Thymus (tissue), 11 donors: ENCODE results near the gene PPP1R36. TPM values are rescaled to one million over a fixed set of nuclear protein-coding genes. Genes with fewer than 3 reads are reported as not detected.
A peak's percentile ranks its signal among the peaks of the same experiment; 100 is the strongest.

ENCODE experiments used
- DNase-seq, 9 donors: peaks; one replicate each; pipeline ENCODE4 v3.0.0-alpha.2; 2013; ENCODE audit warnings: low spot score in 9 of 9, low read depth in 6 of 9, missing footprints in 1 of 9
- H3K27ac ChIP-seq, 2 donors: one replicate each; pipeline ENCODE4 v1.5.1; 2013; ENCODE audit warnings: control low read depth in 1 of 2, low read depth in 1 of 2, low read length in 1 of 2, mild to moderate bottlenecking in 1 of 2, moderate library complexity in 1 of 2
- H3K27me3 ChIP-seq, 2 donors: one replicate each; pipeline ENCODE4 v1.5.1; 2013; ENCODE audit warnings: low read length in 1 of 2; ENCODE audit not compliant: control insufficient read depth in 2 of 2, insufficient read depth in 1 of 2
- H3K36me3 ChIP-seq, 2 donors: one replicate each; pipeline ENCODE4 v1.5.1; 2013; ENCODE audit warnings: low read length in 1 of 2, mild to moderate bottlenecking in 1 of 2, moderate library complexity in 1 of 2; ENCODE audit not compliant: control insufficient read depth in 2 of 2, insufficient read depth in 2 of 2
- H3K4me1 ChIP-seq, 2 donors: one replicate each; pipeline ENCODE4 v1.5.1; 2013; ENCODE audit warnings: low read length in 2 of 2; ENCODE audit not compliant: control insufficient read depth in 2 of 2, insufficient read depth in 2 of 2
- H3K4me3 ChIP-seq, 2 donors: one replicate each; pipeline ENCODE4 v1.5.1; 2013; ENCODE audit warnings: low read length in 2 of 2, control low read depth in 1 of 2, mild to moderate bottlenecking in 1 of 2
- H3K9me3 ChIP-seq, 2 donors: one replicate each; pipeline ENCODE4 v1.5.1; 2013; ENCODE audit warnings: low read length in 1 of 2, mild to moderate bottlenecking in 1 of 2; ENCODE audit not compliant: control insufficient read depth in 2 of 2, insufficient read depth in 1 of 2
- WGBS: extraction: QIAGEN DNeasy Blood & Tissue Kit; methylation state at CpG from one replicate; pipeline ENCODE4 v1.1.7; 2013; 5-methylcytosine and 5-hydroxymethylcytosine counted together
- polyA plus RNA-seq: library from polyadenylated mRNA; stranded (reverse); fragments of 200-250 nt; gene quantifications from one replicate; pipeline ENCODE4 v1.2.3, GENCODE V29; 2013
- total RNA-seq: library from RNA; stranded (reverse); fragments of 120-200 nt; gene quantifications from one replicate; pipeline ENCODE4 v1.2.4, GENCODE V29; 2013
- donor health status: healthy.

PPP1R36 gene
- total and polyA plus RNA-seq, 2 donors = 0.61 to 0.80 TPM

DNA sequence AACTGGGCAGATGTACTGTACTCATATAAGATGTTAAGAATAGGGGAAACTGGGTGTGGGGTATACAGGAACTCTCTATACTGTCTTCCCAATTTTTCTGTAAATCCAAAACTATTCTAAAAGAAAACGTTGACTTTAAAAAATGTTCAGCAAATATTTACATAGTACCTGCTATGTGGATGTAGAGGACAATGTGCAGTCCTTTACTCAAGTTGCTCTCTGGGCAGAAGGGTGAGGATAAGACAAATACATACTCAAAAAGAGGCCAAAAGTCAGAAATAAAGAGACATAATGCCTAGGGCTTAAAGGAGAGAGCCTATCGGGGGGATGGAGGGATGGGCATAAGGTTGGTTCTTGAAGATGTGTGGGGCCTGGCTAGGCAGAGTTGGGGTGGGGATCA lies 44.7 kb downstream of the PPP1R36 start:
- WGBS = 93% methylated on average over 2 of the region's 2 CpGs
- Histone ChIP-seq H3K9me3 (no peaks in the 10 kb centered on the region), H3K4me3 (no peak overlapping the region), H3K36me3 (no peaks in the 10 kb centered on the region), H3K4me1 (no peaks in the 10 kb centered on the region), H3K27ac (no peak overlapping the region), H3K27me3 (no peaks in the 10 kb centered on the region)
- no peak for DNase-seq

DNA sequence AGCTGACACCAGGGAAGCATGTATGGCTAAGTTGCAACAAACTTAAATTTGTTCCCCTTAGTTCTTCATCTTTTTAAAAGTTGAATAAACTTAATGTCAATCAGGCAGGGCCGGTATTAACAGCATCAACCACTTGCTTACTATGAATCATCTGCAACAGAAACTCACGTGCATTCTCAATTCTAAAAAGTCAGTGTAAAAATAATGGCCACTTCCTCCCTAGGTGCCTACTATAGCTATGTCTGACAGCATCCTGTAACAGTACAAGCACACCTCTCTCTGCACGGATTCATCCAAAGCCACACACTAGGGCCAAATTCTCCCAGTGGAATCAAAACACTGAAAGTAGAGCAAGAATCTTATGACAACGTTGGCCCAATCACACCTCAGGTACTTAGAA lies 48.6 kb downstream of the PPP1R36 start:
- H3K27me3 ChIP-seq = peaks cover 0 to 4% of the 10 kb centered on the region in 2 donors
- no peaks in the 10 kb centered on the region for H3K9me3 ChIP-seq
- no peaks in the 10 kb centered on the region for H3K36me3 ChIP-seq
- H3K27ac ChIP-seq = no peak overlapping the region
- H3K4me3 ChIP-seq = no peak overlapping the region
- no peak for DNase-seq
- WGBS = 72% methylated on average over 4 of the region's 4 CpGs
- no peaks in the 10 kb centered on the region for H3K4me1 ChIP-seq

- Histone ChIP-seq H3K4me1 (peaks cover 0 to 3% of the 10 kb centered on the region in 2 donors), H3K27ac (no peak overlapping the region), H3K36me3 (no peaks in the 10 kb centered on the region), H3K9me3 (no peaks in the 10 kb centered on the region), H3K27me3 (peaks cover 0 to 4% of the 10 kb centered on the region in 2 donors), H3K4me3 (no peak overlapping the region)
- DNase-seq = no peak
- 58% methylated on average over 38 of the region's 38 CpGs for WGBS
Measured at GRCh38 chr14:64601571-64601970, 51.8 kb downstream of the PPP1R36 start.

DNA sequence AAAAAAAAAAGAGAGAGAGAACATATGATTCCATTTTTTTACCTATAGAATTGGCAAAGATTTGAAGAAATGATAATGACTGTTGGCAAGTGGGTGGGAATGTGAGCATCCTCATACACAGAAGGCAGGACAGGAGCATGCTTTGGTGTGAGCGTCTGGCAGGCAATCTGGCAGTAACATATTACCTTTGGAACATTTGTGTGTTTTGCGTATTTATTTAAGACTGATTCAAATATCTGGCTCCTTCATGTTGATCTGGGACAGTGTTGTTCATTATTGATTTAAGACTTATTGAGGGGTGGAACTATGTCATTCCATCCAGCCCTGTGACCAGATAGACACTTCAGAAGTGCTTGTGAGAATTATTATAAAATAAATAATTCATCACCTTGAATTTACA lies 53.1 kb downstream of the PPP1R36 start:
- H3K4me3 ChIP-seq = no peak overlapping the region
- no peak for DNase-seq
- peaks cover 0 to 4% of the 10 kb centered on the region in 2 donors for H3K27me3 ChIP-seq
- no peaks in the 10 kb centered on the region for H3K36me3 ChIP-seq
- peaks cover 0 to 3% of the 10 kb centered on the region in 2 donors for H3K4me1 ChIP-seq
- WGBS = 95% methylated on average over 2 of the region's 2 CpGs
- no peaks in the 10 kb centered on the region for H3K9me3 ChIP-seq
- H3K27ac ChIP-seq = no peak overlapping the region

GRCh38 chr14:64604001-64604400 lies 54.2 kb downstream of the PPP1R36 start:
- DNase-seq = no peak
- Histone ChIP-seq H3K27me3 (peaks cover 0 to 4% of the 10 kb centered on the region in 2 donors), H3K27ac (no peak overlapping the region), H3K9me3 (no peaks in the 10 kb centered on the region), H3K36me3 (no peaks in the 10 kb centered on the region), H3K4me1 (peaks cover 0 to 3% of the 10 kb centered on the region in 2 donors), H3K4me3 (no peak overlapping the region)
- 98% methylated on average over 1 of the region's 1 CpG for WGBS

GRCh38 chr14:64604881-64605280 lies 55.1 kb downstream of the PPP1R36 start:
- H3K27me3 ChIP-seq = peaks cover 0 to 4% of the 10 kb centered on the region in 2 donors
- peaks cover 0 to 3% of the 10 kb centered on the region in 2 donors for H3K4me1 ChIP-seq
- no peaks in the 10 kb centered on the region for H3K36me3 ChIP-seq
- DNase-seq = peak in 5 of 9 donors; percentile 7 to 52 (median 18)
- H3K4me3 ChIP-seq = no peak overlapping the region
- H3K27ac ChIP-seq = no peak overlapping the region
- WGBS = 56% methylated on average over 6 of the region's 6 CpGs
- no peaks in the 10 kb centered on the region for H3K9me3 ChIP-seq

DNA sequence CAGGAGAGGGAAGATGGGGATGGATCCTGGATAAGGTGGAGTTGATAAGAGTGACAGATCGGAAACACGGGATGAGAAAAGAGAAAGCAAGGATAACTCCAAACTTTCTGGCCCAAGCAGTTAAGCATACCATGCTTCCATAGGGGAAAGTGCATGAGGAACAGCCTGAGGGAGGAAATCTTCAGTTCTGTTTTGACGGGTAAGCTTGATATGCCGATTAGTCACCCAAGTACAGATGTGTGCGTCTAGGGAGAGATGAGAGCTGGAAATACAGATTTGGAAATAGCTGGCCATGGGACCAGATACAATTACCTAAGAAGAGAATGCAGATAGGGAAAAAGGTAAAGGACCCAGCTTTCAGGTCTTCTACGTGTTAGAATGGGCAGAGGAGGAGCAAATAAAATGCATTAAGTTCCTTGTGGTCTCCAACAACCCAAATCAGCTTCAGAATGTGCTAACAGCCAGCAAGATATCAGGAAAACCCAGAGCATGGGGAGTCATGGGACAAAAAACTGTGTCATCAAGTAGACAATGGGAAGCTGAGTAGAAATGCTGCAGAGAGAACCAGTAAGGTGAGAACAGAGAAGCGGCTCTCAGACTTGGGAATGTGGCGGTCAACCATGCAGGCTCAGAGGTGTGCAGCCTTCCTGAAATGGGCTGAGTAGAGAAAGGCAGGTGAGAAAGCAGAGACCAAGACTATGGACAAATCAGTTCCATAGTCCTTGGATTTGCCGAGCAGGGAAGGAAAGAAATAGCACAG lies 56.3 kb downstream of the PPP1R36 start:
- Histone ChIP-seq H3K4me1 (peaks cover 0 to 3% of the 10 kb centered on the region in 2 donors), H3K4me3 (no peak overlapping the region), H3K9me3 (no peaks in the 10 kb centered on the region), H3K27ac (no peak overlapping the region), H3K27me3 (peaks cover 0 to 4% of the 10 kb centered on the region in 2 donors), H3K36me3 (no peaks in the 10 kb centered on the region)
- WGBS = 97% methylated on average over 9 of the region's 9 CpGs
- no peak for DNase-seq

DNA sequence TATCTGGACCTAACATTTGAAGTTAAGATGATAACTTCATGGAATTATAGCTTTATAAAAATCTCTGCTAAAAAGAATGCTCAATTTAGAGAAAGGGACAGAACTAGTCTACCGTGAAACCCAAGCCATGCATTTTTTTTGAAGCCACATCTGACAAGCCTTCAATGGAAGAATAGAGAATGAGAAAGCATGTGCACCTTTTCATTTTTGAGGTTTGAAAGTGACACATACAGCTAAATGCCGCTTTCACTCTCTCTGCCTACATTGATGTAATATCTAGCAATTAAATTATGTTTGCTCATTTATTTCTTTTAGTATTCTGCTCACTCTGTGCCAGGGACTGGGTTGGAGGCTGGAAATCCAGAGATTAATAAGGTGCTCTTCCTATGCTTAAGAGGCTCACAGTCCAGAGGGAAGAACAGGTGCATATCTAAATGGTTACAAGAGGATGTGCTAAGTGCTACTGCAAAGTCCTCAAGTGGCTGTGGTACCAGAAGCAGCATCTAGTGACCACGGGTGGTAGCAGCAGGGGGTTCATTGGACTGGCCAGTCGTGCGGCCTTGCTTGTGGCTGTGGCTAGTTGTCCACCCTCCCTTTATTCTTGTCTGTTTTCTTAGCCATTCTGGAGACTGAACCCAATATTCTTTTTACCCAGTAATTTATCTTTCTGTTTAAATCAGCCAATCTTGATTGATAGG lies 60.4 kb downstream of the PPP1R36 start:
- H3K27ac ChIP-seq = no peak overlapping the region
- H3K36me3 ChIP-seq = no peaks in the 10 kb centered on the region
- no peaks in the 10 kb centered on the region for H3K9me3 ChIP-seq
- H3K27me3 ChIP-seq = no peaks in the 10 kb centered on the region
- peak in 1 of 9 donors; percentile 22 for DNase-seq
- 87% methylated on average over 5 of the region's 5 CpGs for WGBS
- H3K4me3 ChIP-seq = no peak overlapping the region
- peaks cover 0 to 3% of the 10 kb centered on the region in 2 donors for H3K4me1 ChIP-seq

GRCh38 chr14:64611358-64612020 lies 61.7 kb downstream of the PPP1R36 start:
- WGBS = 90% methylated on average over 1 of the region's 1 CpG

More at GRCh38 chr14:64611358-64612020, 61.7 kb downstream of the PPP1R36 start:
- Histone ChIP-seq H3K9me3 (no peaks in the 10 kb centered on the region), H3K4me3 (no peak overlapping the region), H3K36me3 (no peaks in the 10 kb centered on the region), H3K27me3 (no peaks in the 10 kb centered on the region), H3K4me1 (peaks cover 0 to under 1% of the 10 kb centered on the region in 2 donors), H3K27ac (no peak overlapping the region)
- no peak for DNase-seq
